G401.6 (cell line): ENCODE results near the gene NFX1.

ENCODE experiments used
- FAIRE-seq: peaks from 2 replicates; lab custom pipeline; 2012; peaks lifted over from hg19 to GRCh38; lab: Jason Lieb, UNC

NFX1 gene

DNA sequence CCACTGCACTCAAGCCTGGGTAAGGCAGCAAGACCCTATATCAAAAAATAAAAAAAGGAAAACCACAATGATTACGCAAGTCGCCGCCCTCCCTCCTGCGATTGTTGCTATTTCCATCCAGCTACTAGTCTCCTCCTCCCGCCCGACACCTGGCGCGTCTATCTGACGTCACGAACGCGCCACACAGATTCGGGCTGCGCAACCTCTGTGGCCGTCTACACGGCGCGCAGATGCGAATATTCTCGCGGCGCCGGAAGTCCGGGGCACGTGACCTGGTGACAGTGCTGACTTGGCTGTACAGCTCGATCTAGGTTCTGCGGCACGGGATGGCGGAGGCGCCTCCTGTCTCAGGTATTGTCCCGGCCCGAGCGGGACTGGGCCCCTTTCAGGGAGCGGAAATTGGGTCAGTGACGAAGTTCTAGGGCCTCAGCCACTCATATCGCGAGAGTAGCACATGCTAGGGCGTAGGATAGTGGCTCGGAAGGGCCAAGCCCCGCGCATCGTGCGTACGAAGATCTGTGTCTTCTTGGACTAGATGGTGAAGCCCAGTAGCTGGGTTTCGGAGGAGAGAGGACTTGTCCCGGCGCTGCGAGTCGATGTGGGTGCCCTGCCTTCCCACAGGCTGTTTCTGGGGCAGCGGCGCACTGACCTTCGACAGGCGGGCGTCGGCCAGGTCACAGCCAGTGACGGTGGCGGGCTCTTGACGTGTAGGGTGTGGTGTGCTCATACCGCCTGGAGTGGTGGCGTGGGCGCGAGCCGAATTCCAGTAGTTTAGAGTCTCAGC is at the start of gene NFX1:
TSS of gene NFX1 (plus strand) at position 270 of the 784 bp plus-strand sequence. CDS start at position 327, 57 bp downstream.
- FAIRE-seq: peak; percentile 95

DNA sequence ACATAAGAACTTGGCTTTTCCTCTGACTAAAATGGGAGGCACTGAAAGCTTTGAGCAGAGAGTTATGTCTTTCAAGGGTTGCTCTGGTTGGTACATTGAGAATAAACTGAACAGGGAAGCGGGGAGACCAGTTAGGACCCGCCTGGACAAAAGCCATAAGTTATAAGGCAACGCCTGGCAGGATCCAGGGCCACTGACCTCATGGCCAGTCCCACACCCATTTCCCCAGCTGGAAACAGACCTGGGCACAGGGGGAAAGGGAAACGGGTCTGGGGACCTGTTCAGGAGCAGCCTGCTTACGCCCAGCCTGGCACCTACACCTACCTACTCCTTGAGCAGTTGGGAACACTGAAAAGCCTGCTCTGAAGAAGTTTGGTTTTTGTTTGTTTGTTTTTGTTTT is 49.0 kb upstream of the NFX1 start:
- no peak for FAIRE-seq

DNA sequence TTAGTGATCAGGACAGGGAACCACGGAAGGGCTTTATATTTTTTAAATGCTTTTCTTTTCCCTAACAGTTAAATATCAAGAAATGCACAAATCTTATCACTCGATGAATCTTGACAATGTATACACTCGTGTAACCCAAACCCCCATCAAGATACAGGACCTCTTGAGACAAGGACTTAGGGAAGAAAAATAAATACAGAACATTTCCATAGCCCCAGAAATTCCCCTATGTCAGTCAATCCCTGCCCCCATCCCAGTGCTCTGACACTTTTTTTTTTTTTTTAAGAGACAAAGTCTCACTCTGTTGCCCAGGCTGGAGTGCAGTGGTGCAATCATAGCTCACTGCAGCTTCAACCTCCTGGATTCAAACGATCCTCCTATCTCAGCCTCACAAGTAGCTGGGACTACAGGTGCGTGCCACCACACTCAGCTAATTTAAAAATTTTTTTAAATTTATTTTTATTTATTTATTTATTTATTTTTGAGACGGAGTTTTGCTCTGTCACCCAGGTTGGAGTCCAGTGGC is 47.6 kb upstream of the NFX1 start:
- no peak for FAIRE-seq

DNA sequence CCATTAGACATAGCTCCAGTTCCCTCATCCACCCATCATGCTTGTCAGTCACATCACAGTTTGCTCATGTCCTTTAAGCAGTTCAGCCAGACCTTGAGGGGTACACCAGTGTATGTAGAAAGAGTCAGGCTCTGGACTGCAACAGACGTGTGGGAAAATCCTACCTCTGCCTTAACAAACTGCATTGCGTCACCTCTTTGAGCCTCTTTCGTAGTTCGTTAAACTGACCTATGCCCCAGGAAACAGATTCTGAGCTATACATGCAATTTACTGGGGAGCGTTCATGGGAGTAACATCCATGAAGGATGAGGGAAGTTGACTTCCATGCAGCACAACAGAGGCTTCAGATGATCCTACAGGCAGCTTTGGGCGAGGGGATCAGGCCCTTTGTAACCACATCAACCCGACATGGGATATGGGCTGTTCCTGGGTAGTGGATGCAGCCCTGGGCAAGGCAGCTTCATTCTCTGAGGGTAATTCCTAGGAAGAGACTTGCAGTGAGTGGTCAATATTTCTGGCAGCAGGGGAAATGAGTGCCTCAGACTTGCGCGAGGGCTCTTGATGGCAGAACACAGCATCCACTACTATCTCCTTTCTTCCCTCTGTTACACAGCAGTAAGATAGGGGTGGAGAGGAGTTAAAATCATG is 46.1 kb upstream of the NFX1 start:
- FAIRE-seq: no peak

DNA sequence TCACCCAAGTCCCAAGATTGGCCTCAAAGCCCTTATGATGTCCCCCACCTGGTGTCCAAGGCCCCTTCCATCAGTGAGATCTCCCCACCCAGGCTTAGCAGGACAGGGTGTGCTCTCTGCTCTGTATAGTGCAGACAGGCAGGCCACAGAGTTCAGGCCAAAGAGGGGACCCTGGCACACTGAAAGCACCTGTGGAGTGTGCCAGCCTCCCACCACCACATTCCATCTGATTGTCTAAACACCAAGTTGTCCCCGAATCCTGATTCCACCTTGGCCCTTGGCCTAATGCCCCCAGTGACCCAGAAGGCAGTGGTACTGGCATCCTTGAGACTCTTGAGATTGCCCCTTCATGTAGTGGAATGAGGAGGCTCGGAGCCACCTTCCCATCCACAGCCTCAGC is 45.0 kb upstream of the NFX1 start:
- no peak for FAIRE-seq

DNA sequence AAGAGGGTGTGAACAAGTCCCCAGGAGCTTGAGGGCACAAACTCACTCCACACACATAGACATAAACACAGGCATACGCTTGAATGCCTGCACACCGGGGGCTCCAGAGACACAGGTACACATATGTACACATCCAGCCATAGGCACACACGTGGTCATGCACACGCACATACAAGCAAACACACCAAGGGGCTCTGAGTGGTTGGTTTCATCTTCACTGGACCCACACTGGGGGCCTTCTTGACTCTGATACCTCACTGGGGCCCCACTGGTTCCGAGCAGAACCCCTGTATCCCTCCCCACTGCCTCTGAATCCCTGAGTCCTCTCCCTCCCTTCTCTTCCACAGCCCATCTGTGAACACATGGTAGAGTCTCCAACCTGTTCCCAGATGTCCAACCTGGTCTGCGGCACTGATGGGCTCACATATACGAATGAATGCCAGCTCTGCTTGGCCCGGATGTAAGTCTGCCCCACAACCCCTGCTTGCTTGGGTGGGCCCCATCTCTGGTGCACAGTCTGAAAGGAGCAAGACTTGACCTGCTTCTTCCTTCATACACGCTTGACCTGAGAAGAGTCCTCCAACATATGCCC is 44.0 kb upstream of the NFX1 start:
- no peak for FAIRE-seq

DNA sequence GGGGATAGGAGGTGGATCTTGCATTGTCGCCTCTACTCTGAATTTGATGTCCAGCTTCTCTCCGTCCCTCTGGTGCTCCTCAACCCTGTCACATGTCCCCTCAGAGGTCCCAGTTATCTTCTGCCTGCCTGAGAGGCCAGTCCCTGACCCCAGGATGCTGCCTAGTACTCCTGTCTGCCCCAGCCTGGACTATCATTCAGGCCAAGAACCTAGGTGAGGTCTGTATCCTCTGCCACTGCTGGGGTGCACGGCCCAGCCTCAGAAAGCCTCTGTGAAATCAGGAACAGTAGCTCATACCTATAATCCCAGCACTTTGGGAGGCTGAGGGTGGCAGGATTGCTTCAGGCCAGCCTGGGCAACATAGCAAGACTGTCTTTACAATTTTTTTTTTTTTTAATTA is 41.7 kb upstream of the NFX1 start:
- FAIRE-seq: no peak

DNA sequence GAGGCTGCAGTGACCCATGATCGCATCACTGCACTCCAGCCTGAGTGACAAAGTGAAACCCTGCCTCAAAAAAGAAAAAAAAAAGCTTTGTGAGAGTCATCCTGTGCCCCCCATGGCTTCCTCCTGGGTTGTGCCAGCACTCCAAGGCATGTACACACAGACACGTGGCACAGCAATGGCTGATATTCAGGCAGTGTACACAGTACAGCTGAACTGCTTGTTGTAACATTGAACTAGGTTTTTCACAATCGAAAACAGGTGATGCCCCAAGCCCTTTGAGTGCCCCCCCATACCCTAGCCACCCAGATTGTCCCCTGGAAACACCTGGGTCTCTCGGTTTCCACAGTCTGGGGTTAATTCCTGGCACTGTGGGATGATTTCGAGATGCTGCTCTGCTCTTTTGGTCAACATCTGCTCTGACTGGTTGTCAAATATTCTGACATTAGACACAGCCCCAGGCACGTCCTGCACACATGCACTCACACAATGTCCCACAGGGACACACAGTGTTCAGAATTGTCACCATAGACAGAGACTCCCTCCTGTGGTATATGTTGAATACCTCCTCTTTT is 41.1 kb upstream of the NFX1 start:
- FAIRE-seq: no peak

DNA sequence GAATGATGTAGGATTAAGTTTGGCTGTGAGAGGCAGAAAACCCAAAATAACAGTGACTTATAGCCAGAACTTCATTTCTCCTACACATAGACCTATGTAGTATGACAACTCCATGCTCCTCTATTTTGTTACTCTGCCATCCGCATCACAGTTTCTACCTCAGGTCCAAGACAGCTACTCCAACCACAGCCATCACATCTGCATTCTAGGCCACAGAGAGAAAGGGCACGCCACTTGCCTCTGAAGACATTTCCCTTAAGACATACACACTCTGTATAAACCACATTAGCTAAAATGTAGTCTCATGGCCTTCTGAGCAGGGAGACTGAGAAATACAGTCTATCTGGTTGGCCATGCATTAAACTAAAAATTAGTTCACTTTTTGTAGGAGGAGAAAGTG is 40.3 kb upstream of the NFX1 start:
- no peak for FAIRE-seq

DNA sequence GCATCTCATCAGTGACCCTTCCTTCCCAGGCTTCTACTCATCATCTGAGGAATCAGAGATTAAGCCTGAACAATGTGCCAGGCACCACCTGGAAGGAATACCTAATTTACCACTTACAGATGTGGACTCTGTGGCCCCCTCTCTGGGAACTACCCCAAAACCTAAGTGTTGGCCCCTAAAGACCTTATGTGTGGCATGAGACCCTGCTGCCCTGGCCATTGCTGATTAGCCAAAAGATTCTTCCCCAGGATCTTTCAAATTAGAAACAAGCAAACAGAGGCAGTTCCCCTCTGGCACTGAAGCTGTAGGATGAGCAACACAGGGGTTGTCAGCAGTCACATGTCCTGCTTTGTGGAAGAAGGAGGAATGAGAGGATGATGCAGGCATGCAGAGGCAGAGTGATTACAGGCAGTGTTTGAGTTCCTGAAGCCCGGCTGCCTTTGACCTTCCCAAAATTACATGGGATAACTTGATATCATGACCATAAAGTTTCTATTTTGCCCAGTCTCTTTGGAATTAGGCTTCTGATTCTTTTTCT is 39.8 kb upstream of the NFX1 start:
- FAIRE-seq: no peak

DNA sequence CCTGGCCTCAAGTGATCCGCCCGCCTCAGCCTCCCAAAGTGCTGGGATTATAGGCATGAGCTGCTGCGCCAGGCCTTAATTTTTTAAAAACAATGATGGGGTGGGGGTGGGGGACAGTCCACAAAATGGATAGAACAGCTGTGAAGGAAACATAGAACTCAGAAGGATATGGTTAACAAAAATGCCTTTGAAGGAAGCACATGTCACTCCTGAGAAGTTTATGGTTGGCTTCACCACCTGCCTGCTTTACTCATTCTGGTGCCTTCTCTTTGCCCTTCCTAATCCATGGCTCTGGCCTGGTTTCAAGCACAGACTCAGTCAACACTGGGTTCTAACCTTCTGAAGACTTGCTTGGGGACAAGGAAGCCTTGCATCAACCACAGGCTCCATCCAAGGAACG is 36.1 kb upstream of the NFX1 start:
- FAIRE-seq: no peak

DNA sequence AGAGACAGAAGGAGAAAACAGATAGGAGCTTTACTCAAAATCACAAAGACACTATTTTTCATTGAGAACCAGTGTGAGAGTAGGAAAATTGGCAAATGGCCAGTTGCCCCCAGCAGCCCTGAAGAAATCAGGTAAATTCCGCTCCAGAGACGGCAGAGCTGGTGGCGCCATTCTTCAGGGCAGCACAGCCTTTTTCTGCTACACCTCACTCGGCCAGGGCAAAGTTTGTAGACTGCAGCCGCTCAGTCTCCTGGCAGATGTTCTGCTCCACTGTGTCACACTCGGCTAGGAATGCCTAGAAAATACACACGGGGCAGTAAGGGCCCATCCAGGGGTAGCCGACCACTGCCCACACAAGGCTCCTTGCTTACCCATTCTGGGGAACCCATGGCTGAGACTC is 35.3 kb upstream of the NFX1 start:
- no peak for FAIRE-seq

DNA sequence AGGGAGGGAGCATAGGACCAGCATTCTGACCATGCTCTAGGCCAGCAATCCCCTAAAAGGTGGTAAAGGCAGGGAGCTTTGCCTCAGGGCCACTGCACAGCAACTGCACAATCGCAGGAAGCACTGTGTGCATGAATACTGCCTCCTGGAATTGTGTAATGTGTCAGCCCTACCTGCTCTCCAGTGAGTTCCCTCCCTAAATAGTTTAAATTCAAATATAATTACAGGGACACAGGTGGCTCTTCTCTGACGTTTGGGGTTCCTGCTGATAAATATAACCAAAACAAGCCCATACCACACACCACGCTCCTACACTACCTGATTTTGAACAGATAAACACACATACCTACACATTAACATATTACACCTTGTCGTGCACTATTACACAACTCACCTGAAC is 34.8 kb upstream of the NFX1 start:
- FAIRE-seq: no peak

DNA sequence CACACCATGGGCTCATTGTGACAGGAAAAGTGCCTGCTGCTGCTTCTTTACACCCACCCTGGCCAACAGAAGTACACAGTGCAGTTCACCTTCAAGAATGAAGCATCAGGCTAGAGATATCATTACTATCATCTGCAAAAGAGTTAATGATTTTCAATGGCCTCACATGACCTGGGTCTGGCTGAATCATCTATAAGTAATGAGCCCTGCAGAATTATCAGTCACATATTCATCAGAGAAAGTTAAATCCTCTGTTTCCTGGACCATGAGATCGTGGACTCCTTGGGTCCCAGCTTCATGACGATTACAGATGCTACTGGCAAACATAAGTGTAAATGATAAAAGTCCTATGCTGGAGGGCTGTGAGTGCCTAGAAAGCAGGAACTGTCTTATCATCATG is 34.1 kb upstream of the NFX1 start:
- FAIRE-seq: no peak

DNA sequence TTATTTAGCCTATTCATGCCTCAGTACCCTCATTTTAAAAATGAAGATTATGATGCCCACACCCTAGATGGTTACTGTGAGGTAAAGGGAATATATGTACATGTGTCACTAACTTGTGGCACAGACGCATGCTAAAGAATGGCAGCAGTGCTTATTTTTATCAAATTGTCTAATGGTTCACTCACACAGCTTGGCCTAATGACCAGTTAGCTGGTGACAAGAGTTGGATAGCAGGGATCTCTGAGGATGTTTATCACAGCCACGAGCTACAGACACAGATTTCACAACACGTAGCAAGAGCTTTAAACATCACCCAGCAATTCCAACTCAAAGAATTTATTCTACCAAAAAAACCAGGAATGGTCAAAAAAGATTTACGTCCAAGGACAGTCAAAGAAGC is 33.0 kb upstream of the NFX1 start:
- no peak for FAIRE-seq

DNA sequence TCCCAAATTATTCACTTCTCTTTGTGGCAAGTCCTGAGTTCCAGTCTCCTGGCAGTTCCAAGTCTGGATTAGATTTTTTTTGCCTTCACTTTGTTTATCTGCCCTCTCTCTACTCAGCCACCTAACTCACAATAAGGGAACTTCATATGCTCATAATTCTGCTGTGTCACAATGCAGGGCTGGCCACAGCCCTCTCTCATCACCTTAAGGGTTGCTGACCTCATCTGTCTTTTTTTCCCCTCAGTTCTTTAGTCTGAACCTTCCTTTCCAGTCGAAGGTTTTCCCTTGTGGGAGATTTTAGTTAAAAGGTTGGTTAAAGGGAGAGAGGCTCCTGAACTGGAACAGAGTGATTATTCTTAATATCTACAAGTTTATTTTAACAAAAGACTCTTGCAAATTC is 29.9 kb upstream of the NFX1 start:
- no peak for FAIRE-seq

DNA sequence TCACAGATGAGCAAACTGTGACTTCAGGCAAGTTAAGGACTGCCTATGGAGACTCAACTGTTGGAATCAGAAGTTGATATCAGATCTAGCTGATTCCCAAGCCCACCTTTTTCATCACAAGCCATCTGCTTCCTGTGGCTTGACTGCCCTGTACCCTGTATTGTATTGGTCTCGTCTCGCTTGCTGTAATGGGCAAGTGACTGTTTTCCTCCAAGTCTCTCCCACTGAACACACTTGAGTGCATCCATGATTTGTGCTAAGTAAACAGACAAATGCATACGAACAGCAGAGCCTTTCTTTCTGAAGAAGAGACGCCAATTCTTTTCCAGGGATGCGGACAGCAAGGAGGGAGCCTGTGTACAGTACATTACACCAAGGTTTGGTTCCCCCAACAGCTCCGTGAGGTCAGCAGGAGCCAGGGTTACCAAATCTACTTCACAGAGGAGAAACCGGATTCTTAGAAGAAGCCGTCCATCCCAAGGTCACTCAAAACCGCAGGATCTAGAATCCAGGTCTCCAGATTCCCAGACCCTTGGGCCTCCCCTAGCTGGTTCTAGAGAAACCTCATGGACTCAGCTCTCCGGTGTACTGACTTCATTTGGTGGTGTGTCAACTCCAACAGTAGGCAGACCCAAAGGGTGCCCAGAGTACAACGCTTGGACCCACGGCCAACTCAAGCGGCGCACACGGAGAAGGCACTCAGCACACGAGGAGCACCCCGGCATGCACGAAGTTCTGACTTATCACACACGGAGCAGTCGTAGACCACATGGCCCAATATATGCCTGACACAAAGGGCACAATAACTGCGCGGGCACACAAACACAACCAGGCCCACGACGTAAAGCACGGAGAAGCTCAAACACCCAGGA is 26.9 kb upstream of the NFX1 start:
- FAIRE-seq: no peak

DNA sequence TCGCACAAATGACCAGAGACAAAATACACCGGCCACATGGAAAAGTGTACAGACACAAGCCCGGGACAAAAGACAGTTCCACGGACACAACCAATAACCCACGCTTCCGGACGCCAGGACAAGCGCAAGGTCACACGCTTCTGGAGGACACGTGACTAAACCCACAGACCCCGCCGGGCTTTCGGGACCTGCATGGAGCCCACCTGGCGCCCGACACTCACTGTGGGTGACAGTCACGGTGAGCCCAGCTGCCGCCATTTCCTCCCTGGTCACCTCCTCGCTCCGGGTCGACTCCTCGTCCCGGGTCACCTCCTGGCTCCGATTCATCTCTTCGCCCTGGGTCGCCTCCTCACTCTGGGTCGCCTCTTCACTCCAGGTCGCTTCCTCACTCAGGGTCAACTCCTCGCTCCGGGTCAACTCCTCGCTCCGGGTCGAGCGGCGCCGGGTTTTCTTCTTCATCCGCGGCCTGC is 26.3 kb upstream of the NFX1 start:
- FAIRE-seq: no peak

DNA sequence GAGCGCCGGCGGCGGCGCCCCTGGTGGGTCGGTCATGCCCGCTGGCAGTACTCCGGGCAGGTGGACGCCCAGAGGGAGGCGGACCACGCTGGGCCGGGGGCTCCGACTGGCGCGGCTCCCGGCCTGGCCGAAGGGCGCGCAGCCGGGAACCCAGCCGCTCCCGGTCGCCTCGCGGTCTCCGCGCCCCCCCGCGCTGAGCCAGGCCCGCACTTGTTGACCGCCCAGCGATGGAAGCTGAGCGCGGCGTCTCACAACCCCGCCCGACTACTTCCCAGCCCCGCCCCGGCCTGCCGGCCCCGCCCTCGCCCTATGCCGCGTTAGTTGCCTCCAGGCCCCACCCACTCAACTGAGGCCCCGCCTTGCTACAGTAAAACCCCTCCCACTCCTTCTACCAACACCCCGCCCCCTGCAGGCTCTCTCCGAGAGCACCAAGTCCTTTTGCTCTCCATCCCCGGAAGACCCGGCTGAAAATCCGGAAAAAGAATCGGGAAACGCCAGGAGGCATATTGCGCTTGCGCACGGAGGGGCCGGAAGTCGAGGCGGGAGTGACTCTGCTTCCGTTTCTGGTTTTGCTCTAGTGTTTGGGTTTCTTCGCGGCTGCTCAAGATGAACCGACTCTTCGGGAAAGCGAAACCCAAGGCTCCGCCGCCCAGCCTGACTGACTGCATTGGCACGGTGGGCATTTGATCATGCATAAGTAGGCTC is 25.7 kb upstream of the NFX1 start, which contains the start of the genes BAG1 and CHMP5:
TSS of gene BAG1 (minus strand) at position 236 of the 705 bp plus-strand sequence.
TSS of gene CHMP5 (plus strand) at position 577 of the 705 bp plus-strand sequence. CDS start at position 607, 30 bp downstream.
- peak; percentile 98 for FAIRE-seq

DNA sequence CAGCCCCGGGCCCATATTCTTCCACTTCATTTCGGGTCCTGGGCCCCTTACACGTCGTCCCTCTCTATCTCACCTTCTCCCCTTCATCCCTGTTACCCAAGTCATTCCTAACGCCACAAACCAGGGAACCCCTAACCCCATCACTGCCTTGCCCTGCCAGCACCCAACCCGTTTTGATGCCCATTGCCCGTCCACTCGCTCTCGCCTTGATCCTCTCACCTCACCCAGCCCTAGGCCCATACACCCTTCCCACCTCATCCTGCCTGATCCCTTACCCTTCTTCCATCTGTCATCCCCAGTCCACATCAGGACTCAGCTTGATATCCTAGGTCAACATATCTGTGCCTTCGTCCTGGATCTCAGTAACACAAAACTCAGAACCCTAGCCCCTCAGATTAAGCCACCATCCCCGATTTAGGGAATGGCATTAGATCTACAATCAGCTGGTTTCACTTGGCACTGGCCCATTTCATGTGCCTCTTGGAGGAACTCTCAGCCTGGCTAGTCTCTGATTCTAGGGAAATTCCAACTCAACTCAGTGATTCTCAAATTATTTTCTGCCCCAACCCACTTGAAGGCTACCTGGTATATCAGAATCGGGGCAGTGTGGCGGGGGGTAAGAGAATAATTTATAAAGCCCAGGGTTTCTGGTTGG is 25.0 kb upstream of the NFX1 start:
- FAIRE-seq: no peak
